HG03159 (cell line): ENCODE data around the gene AASDHPPT.

Experiments
- ATAC-seq: cut with Tn5 transposase; IDR thresholded peaks from one replicate; pipeline ENCODE4 v1.9.1; 2021; ENCODE audit warnings: mild to moderate bottlenecking, moderate library complexity; ENCODE audit not compliant: unreplicated experiment

AASDHPPT gene

DNA sequence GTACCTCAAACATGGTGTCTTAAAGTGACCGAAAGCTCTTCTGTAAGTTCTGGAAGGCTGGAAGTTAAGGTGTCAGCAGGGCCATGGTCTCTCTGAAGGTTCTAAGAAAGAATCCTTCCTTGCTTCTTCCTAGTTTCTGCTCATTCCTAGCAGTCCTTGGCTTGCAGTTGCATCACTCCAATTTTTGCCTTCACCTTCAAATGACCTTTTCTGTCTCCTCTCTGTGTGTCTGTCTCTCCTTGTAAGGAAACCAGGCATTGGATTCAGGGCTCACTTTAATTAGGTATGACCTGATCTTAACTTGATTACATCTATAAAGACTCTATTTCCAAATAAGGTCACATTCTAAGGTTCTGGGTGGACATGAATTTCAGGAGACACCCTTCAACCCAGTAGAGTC, 8.7 kb downstream of the AASDHPPT start:
- no peak for ATAC-seq

DNA sequence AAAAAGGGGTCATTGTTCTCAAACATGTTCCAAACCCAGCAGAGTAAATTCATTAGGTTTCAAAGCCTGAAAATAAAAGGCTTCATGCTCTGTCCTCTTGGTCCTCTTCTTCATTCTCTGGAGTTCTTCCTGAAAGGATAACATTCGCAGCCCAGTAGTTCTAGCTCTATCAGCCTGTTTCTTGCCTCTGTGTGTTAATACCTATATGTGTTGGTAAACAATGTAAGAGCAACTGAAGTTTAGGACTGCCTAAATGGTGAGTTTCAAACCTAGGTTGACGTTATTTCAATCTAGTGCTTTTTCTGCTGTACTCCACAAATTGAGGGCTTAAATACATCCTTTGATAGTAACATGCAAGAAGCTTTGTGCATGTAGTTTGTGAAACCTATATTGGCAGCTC, 9.4 kb downstream of the AASDHPPT start:
- ATAC-seq = no peak

DNA sequence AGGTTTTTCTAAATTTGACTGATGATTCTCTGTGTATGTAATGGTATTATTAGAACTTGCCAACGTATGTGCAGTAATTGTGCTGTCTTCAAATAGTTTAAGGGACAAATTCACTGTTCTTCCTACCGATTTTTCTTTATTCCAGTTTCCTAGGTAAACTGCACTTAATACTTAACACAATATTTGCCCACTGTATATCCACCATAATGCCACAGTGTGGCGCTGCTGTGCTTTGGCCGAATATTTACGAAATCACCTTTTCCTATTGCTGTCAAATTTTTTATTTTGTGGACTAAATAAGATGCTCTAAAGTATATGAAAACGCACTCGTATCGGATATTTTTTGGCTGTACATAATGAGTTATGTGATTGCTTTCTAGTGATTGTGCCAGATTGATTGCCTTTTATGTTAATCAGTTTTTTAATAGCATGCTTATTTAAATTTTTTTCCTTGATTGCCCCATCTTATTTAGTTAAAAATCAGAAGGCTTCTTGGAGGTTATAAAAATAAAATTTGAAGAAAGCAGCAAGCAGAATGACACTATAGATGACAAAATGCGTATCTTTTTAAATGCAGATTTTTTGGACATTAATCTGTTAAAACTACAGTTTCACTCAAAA, 10.5 kb downstream of the AASDHPPT start:
- peak; percentile 29 for ATAC-seq

DNA sequence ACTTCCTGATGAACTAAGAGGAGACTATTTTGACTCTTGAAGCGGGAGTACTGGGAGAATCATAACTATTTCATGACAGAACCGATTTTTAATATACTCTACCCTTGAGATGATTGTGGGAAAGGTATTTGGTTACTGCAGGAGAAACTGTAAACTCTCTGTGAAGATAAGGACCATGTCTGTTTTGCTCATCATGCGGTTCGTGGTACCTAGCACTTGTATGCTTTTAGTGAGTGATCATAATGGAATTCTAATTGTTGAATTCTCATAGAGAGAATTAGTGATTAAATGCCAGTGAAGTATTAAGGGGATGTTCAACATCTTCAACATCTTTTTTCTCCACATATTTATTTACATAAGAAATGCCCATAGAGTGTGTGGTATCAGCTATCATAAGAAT, 11.4 kb downstream of the AASDHPPT start:
- ATAC-seq = no peak

DNA sequence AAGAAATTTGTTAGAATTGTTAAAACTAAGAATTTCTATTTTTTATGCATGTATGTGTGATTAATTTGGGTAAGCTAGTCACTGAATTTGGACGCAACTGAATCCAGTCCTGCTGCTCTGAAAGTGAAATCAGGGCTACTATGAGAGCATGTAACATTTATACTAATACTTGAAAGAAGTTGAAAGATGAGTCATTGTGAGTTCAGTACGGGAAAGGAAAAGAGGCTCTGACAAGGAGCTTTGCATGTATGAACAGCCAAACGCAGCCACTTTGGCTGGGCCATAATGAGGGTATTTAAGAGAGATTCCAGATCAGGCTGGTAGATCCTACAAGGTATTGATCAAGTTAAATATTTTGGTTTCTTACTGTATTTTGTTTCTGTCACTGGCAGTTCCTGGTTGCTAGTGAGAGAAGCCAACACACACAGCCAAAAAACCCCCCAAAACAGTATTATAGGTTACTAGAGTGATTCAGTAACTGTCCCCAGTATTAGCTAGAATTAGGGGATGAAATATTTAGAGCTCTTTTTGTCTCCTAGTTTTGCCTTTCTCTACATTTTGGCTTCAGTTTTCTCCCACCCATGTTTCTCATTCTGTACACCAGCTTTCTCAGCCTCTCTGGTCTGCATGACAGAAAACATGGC, 14.1 kb downstream of the AASDHPPT start:
- ATAC-seq = peak; percentile 99

DNA sequence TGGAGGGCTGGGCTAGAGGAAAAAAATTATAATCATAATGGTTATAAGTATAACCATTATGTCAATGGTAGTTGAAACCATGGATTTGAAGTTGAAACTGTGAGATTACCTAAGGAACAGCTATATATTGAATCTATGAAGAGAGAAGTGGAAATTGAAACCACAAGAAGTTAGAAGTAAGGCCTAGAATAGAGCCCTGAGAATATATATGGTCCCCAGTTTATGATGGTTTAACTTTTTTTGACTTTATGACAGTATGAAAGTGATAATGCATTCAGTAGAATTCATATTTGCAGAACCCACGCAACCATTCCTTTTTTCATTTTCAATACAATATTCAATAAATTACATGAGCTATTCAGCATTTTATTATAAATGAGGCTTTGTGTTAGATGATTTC, 15.0 kb downstream of the AASDHPPT start:
- no peak for ATAC-seq

DNA sequence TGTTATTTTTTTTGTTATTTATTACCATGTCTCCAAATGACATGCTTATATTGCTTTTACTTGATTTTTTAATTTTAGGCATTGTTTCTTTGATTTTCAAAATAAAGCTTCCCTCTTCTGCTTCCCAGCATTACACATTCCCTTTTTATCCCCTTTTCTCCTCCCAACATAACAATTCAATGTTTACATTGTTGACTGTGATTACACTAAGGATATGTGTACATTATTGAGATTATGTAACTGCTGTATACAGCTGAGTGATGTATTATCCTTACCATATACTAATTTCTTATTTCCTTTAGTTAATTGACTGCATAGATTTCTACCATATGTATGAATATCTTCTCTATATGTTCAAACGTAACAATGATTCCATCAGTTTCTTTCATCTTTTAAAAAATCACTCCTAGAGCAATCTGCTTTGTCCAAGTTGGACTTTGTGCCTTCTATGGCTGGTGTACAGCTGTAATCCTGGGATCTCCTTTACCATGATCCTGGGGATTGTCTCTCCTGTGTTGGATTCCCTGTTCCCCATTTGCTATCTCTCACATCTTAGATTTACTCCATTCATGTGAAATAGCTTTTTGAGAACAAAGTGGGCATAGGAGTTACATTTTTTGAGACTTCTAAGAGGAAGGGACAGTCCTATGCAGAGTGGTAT, 21.6 kb downstream of the AASDHPPT start:
- ATAC-seq = no peak

DNA sequence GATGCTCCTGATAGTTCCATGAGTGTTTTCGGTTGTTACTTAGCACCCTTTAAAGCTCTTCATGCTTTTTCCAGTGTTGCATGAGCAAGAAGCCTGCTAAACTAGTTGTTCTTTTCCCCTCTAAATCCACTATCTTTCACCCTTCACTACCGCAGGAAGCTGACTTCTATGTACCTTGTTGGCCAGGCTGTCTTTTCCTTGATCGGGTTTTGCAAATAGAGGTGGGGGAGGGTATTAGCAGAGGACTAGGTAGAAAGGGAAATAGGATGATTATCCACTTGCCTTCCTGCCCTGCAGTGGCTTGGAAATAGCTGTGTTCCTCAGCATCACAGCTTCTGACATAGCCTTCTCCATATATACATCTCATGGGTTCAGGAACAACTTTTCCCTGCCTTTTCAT, 23.9 kb downstream of the AASDHPPT start:
- ATAC-seq = no peak

DNA sequence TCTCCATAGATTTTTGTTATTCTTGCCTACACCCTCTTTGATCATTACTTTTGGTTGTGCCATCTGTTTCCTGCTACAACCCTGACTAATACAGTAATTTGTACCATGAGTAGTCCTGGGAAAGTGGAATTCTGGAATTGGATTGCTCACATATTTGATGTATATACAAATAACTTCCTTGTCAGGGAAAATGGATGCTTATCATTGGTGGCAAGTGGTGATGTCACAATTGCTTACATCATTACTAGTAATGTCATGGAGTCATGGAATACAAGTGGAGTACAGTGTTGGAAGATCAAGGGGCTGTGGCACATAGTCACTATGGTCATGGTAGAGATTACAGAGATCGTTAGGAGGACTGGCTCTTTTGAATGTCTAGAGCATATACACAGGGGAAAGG, 24.4 kb downstream of the AASDHPPT start:
- ATAC-seq = no peak

DNA sequence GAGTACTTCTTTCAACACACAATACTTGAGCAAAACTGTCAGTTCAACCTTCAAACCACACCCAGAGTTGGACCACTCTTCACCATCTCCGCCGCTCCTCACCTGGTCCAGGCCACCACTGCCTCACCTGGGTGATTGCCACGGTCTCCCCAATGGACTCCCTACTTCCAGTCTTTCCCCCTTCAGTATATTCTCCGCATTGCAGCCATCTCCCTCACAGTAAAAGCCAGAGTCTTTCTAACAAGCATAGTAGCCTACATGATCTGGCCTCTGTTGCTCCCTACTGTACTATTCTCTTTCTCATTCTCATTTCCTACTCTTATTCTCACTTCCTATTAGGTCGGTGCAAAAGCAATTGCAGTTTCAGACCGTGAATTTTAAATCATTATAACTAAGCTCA, 28.5 kb downstream of the AASDHPPT start:
- peak; percentile 49 for ATAC-seq

DNA sequence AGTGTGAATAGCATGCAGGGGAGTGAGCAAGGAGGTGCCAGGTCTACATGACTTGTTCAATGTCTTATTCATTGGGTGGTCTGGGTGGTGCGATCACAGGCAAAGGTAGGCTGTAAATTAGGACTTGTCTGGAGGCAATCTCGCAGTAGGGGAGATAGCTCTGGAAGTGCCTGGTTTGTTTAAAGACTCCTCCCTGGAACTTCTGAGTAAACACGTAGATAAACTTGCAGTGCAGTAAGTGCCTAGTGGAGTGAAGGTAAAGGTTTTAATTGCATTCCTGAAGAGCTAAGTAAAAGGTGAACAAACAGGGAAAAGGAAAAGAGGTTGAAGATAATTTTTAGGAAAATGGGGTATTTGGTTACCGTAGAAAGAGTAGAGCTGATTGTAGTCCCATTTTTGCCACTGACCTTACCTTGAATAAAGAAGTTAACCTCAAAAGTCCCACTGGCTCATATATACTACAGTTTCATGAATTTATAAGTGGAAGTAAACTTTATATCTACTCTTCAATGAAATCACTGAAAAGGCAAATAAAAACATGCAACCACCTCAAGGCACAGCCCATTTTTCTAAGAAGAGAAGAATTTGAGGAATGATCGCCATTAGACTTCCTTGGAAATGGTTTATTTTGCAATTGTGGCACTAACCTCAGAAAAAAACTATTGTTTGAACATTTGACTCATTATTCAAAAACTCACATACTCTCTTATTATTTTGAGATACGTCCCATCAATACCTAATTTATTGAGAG, 44.3 kb downstream of the AASDHPPT start:
- no peak for ATAC-seq

DNA sequence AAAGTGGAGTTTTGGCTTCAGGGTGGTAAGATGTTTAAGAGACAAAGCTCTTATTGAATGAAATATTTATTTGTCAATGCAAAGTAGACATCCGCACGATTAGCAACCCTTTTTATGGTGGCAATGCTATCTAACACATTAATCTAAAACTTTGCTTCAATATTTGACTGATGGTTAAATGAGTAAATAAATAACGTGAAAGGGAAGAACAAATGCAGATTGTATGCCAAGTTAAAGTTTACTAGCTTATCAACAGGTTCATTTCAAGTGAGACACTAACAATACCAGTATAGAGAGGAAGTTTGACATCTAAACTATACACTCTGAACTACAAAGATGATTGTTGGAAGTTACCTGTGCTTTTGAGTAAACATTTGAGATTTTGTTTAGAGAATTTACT, 50.1 kb downstream of the AASDHPPT start:
- ATAC-seq = no peak

DNA sequence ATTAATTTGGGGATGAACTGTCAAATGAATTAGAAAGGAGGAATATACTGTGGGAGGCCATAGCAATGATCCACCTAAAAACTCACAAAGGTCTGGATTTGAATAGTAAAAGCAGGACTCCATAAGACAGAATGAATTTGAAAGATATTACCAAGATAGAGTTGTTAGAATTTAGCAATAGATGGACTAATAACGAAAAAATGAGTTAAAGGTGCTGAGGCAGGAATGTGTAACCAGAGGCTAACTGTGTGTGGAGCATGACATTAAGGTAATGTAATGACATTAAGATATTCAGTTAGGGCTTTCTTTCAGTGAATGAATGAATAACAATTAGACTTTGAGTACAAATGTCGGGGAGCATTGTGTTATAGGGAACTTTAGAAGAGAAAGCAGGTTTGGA, 51.3 kb downstream of the AASDHPPT start:
- no peak for ATAC-seq

DNA sequence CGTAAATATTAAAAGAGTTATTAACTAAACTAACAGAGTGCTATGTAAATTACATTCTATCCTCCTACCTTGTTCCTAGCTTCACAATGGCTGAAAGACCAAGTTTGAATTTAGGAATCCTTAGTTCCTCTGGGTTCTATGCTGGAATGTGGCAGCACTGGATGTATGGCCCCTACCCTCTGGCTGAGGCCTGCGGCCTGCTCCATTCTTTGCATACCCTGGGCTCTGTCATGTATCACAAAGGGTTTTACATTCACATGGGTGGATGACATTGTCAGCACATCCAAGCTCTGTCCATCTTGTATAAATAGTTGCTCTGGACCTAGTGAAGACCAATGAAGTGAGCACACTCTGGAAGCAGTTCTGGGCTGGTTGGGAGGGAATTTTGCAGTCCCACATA, 54.5 kb downstream of the AASDHPPT start:
- no peak for ATAC-seq

DNA sequence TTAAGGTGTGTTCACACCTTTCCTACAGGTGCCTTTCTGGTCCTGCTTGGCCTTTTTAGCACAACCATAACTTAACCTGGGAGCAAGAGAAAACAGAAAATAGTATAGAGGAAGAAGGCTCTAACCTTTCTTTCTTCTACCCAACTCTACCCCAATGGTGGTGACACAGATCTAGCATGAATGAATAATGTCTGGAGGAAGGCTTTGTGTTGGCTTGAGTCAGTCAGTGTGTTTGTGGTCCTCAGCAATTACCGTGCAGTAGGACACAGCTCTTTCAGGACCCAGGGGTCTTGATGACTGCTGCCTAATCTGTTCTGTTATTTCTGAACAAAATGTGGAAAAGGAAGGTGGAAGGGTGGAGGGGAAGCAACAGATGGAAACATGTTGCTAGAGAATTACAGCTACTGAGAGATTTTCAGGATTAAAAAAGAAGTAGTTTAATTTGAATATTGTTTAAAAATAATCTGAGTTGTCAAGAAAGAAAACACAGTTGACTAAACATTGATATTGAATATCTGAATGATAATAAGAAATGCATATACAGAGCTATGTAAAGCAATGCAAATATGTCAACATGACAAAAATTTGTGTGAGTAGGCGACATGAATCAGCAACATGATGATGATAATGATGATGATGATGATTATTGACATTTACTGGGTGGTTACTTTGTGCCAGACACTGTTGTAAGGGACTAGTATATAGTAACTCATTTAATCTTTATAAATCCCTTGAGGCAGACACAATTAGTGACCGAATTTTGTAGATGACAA, 55.3 kb downstream of the AASDHPPT start:
- no peak for ATAC-seq

DNA sequence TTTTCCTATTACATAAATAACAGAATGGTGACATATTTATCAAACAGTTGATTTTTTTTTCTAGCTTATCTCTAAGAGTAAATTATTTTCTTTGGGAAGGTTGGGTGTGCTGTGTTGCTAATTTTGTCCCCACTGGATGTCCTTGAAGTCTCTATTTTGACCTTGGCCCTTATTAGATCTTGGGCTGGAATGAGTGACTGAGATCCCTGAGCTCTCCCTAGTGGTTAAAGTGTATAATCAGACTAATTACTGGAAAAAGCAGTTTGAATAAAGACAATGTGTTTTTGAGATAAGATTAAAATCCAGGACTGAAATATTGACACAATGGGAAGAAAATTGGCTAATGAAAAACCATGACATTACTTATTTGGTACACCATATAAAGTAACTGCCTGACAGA, 56.1 kb downstream of the AASDHPPT start:
- ATAC-seq = no peak

DNA sequence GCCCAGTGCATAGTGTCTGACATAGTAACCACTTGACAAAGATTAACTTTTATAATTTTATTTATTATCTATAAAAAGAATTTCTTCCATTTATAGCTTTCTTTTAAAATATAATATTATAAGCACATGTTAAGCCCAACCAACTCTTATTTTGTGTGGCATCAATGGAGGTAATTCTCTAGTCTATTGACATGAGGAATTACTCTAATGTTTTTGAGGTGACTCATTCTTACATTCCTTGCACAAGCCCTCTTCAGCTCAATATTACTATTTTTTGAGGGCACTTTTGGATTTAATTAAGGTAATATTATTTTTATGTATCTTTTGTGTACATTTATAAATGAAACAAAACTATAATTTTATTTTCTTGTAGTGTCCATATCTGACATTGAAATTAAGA, 59.6 kb downstream of the AASDHPPT start:
- ATAC-seq = no peak

DNA sequence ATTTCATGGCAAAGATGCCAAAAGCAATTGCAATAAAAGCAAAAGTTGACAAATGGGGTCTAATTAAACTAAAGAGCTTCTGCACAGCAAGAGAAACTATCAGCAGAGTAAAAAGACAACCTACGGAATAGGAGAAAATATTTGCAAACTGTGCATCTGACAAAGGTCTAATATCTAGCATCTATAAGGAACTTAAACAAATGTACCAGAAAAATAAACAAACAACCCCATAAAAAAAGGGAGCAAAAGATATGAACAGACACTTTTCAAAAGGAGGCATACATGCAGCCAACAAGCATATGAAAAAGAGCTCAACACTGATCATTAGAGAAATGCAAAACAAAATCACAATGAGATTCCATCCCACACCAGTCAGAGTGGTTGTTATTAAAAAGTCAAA, 60.3 kb downstream of the AASDHPPT start:
- no peak for ATAC-seq
